ENCODE data around the gene TBL1XR1. TPM values are rescaled to one million over a fixed set of nuclear protein-coding genes. Genes with fewer than 3 reads are reported as not detected.

The TBL1XR1 gene
- total RNA-seq, 4 donors from 2014 or later: 103 to 131 (median 112) TPM

DNA sequence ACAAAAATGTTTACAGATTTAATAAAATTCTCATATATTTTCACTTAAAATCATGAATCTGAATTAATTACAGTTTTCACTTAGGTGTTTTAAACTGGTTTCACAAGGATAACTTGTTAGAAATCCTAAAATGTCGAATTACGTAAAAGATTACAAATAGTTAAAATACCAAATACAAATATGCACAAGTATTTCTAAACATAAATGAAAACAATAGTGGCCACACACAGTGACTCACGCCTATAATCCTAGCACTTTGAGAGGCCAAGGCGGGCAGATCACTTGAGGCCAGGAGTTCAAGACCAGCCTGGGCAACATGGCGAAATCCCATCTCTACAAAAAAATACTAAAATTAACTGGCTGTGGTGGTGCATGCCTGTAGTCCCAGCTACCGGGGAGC is 10.9 kb upstream of the TBL1XR1 start:
- TF ChIP-seq, protein P1, sequence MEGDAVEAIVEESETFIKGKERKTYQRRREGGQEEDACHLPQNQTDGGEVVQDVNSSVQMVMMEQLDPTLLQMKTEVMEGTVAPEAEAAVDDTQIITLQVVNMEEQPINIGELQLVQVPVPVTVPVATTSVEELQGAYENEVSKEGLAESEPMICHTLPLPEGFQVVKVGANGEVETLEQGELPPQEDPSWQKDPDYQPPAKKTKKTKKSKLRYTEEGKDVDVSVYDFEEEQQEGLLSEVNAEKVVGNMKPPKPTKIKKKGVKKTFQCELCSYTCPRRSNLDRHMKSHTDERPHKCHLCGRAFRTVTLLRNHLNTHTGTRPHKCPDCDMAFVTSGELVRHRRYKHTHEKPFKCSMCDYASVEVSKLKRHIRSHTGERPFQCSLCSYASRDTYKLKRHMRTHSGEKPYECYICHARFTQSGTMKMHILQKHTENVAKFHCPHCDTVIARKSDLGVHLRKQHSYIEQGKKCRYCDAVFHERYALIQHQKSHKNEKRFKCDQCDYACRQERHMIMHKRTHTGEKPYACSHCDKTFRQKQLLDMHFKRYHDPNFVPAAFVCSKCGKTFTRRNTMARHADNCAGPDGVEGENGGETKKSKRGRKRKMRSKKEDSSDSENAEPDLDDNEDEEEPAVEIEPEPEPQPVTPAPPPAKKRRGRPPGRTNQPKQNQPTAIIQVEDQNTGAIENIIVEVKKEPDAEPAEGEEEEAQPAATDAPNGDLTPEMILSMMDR (IDR thresholded peaks at IDR 0.05; ENCODE audit: low read depth): no peak

DNA sequence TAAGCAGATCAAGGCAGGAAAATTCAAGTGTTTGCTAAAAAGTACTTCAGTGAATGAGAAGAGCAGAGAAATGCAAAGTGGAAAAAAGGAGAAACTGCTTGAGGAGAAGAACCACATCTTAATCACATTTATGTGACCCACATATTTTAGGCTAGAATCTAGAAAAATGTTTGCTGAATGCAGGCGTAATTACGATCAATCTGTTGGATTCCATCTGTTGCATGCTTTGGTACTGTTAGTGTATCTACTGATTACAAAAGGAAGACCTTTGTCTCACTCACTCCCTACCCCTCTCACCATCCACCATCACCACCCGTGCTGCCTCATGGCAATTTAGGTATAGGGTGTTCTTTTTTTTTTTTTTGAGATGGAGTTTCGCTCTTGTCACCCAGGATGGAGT is 9.7 kb upstream of the TBL1XR1 start:
- TF ChIP-seq, protein P1 (IDR thresholded peaks at IDR 0.05; ENCODE audit: low read depth): no peak

DNA sequence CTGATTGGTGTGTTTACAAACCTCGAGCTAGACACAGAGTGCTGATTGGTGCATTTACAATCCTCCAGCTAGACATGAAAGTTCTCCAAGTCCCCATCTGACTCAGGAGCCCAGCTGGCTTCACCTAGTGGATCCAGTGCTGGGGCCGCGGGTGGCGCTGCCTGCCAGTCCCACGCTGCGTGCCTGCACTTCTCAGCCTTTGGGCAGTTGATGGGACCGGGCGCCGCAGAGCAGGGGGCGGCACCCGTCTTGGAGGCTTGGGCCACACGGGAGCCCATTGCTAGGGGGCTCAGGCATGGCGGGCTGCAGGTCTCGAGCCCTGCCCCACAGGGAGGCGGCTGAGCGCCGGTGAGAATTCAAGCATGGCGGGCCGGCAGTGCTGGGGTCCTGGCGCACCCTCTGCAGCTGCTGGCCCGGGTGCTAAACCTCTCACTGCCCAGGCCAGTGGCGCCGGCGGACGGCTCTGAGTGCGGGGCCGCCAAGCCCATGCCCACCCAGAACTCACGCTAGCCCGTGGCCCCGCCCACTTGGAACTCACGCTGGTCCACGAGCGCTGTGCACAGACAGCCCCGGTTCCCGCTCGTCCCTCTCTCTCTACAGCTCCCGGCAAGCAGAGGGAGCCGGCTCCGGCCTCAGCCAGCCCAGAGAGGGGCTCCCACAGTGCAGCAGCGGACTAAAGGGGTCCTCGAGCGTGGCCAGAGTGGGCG is 6.6 kb upstream of the TBL1XR1 start:
- TF ChIP-seq, protein P1 (IDR thresholded peaks at IDR 0.05; ENCODE audit: low read depth): no peak

DNA sequence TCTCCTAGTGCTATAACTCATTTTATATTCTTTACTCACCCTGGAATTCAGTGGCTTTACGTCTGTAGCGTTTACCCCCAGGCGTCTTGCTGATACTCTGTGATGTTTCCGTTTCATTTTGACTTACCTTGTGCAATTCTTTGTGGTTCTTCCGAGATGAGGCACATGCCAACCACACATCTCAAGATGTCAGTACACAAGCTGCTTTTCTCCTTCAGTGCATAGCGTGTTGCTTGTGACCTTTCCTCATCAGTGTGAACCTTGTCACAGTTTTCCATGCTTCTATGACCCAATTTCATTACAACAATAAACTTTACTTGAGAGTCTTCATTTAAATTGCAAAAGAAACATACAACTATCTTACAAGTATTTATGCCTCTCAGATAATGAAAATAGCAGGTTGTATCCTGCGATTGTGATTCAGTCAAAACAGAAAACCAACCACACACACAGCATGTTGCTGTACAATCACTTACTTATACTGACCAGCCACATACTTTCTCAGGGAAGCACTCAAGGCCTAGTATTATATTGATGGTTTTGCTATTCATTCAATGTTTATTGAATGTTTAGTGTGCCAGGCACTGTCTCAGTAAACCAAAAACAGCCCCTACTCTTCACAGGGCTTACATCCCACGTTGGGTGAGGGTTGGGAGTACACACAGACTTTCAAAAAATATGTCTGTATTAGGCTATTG is 4.6 kb upstream of the TBL1XR1 start:
- TF ChIP-seq, protein P1 (IDR thresholded peaks at IDR 0.05; ENCODE audit: low read depth): no peak

DNA sequence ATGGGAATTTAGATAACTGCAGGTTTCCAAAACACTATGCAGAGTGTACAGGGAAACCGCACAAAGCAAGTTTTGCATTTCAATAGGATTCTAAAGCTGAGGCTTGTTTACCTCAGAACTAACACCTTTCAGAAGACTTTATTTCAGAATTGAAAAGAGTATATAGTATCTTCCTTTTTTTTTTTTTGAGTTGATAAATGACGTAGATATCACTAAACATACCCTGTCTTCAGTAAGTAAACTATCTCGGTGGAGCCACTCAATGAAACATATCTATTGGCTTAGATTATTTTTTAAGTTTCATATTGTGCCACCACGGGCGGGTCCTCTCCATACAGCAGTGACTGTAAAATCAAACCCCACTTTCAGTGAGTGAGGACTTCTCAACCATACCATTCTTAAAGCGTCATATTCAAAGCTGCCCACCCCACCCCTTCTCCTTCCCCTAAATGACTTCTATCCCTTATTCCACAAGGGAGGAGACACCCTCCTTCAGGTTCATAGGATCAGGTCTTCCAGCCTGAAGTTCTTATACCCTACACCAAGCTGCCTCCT is 2.0 kb upstream of the TBL1XR1 start:
- TF ChIP-seq, protein P1 (IDR thresholded peaks at IDR 0.05; ENCODE audit: low read depth): no peak

DNA sequence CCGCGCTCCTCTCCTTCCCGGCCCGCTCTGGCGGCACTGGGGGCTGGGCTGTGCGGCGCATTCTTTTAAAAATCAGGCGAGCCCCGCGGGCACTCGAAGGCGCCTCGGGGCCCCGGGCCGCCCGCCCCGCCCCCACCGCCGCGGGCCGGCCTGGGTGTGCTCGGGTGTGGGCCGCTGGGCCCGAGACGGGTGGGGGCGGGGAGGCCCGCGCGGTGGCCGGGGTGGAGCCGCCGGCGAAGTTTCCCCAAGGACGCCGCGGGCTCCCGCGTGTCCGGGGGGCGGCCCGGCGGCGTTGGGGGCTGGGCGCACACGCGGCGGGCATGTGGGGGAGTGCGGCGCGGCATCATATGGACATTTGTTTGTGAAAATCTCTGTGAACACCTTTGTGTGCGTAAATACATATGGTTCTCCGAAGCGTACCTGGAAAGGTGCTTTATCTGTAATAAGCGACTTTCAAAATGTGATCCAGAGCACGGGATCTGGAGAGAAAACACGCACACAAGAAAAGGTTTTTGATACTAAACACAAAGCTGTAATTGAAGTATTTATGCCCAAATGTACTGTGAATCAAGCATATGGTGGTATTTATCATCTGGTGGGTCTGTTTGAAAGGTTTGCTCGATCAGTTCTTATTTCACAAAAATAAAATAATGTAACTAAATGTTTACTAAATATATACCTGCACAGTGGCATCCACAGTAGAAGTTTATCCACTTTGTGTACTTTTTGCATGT is 612 bp upstream of the TBL1XR1 start:
- TF ChIP-seq, protein P1 (IDR thresholded peaks at IDR 0.05; ENCODE audit: low read depth): no peak
